GM21390 (cell line): ENCODE results near the gene LYPD1.

ENCODE experiments used
- ATAC-seq: cut with Tn5 transposase; IDR thresholded peaks from one replicate; pipeline ENCODE4 v1.9.1; 2021; ENCODE audit not compliant: unreplicated experiment

Gene LYPD1

GRCh38 chr2:132599556-132599955 is 70.4 kb downstream of the LYPD1 start:
- ATAC-seq, result no peak

DNA sequence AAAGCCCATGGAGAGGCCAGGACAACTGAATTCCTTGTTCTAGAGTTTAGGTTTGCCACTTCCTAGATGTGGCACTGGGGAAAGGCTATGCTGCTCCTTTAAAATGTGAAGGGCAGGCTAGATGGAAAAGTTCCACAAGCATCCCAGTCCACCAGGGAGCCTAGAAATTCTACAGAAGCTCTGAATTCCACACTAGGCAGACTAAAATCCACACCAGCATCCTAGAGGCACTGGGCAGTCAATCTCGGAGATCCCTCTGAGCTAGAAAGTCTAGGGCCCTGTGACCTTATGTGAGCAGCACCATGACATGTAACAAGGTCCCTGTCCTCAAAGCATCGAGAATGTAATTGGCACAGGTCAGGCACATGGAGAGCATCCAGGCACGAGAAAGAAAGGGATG is 71.5 kb downstream of the LYPD1 start:
- ATAC-seq, result no peak

DNA sequence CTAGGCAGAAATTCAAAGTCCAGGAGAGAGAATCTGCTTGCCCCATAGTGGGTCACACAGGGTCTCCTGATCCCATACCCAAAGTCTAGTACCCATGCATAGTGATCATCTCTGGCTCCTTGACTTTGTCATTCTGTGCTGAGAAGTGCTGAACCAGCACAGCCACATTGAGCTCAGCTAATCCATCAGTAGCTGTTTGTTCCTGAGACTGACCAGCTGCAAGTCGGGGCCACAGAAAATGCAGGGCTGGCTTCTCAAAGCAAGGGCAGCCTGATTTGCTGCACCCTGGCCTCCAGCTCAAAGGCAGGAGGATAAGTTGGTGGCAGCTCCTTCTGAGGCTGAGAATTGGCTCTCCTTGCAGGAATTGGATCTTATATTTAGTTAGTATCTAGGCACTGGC is 72.2 kb downstream of the LYPD1 start:
- no peak for ATAC-seq

DNA sequence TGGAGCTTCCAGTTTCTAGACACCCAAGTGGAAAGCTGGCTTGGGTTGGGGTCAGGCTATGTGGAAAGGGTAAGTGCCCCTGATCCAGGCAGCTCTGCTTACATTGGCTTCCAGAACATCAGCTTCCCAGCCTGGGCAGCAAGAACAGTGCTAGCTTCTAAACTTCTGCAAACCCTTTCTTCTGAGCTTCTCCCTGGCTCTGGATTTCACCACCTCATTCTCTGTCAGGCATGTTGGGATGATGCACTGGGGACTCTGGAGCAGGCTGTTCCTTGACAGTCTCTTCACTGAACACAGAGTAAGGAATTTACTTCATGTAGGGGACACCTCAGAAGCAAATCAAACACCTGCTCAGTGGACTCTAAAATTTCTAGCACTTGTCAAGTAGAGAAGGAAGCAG is 72.8 kb downstream of the LYPD1 start:
- ATAC-seq, result no peak

GRCh38 chr2:132595693-132596092 is 74.3 kb downstream of the LYPD1 start:
- no peak for ATAC-seq

GRCh38 chr2:132595186-132595585 is 74.8 kb downstream of the LYPD1 start:
- ATAC-seq, result no peak
